Fibroblast of lung (primary cell): Measurements from ENCODE around the gene TESK1. TPM values are rescaled to one million over a fixed set of nuclear protein-coding genes. Genes with fewer than 3 reads are reported as not detected.
"Not testable (repeated sequence)": the region's sequence is repeated elsewhere in the genome, so short reads cannot be mapped to it uniquely, and the experiment has no call there.

Experiments
- DNase-seq, 2 donors: peaks; one replicate each; pipeline versions ENCODE4 v3.0.0 to v3.0.0-alpha.2; 2010; ENCODE audit warnings: low read depth in 2 of 2
- H2AFZ ChIP-seq: 2 replicates; pipeline ENCODE4 v1.5.1; 2012; ENCODE audit warnings: low read length, control low read depth, inconsistent platforms
- H3K27ac ChIP-seq: 2 replicates; pipeline ENCODE4 v1.5.1; 2011; ENCODE audit warnings: low read length, control low read depth; ENCODE audit not compliant: insufficient read depth
- H3K27me3 ChIP-seq: 2 replicates; pipeline ENCODE4 v1.5.1; 2011; ENCODE audit warnings: mild to moderate bottlenecking, low read length; ENCODE audit not compliant: control insufficient read depth, insufficient read depth
- H3K36me3 ChIP-seq: 2 replicates; pipeline ENCODE4 v1.5.1; 2011; ENCODE audit warnings: low read length; ENCODE audit not compliant: control insufficient read depth, insufficient read depth
- H3K4me1 ChIP-seq: 2 replicates; pipeline ENCODE4 v1.5.1; 2011; ENCODE audit warnings: low read length; ENCODE audit not compliant: control insufficient read depth, insufficient read depth; ENCODE audit errors: extremely low read depth
- H3K4me2 ChIP-seq: 2 replicates; pipeline ENCODE4 v1.5.1; 2011; ENCODE audit warnings: low read length, control low read depth; ENCODE audit not compliant: insufficient read depth; ENCODE audit errors: extremely low read depth
- H3K4me3 ChIP-seq, 4 experiments: fragments of 200-600 bp in 1 of 4; sonication (generic) in 1 of 4; replicated peaks in 1 of 4; 2 replicates each; pipeline ENCODE4 v1.5.1; 2011 to 2016; ENCODE audit warnings: low read length in 4 of 4, low read depth in 3 of 4, mild to moderate bottlenecking in 3 of 4, control low read depth in 2 of 4, inconsistent platforms in 1 of 4, mixed read lengths in 1 of 4; ENCODE audit not compliant: insufficient read depth in 1 of 4; ENCODE audit errors: control extremely low read depth in 1 of 4
- H3K79me2 ChIP-seq: 2 replicates; pipeline ENCODE4 v1.5.1; 2012; ENCODE audit warnings: mild to moderate bottlenecking, low read length, inconsistent platforms; ENCODE audit not compliant: control insufficient read depth, insufficient read depth
- H3K9ac ChIP-seq: 2 replicates; pipeline ENCODE4 v1.5.1; 2011; ENCODE audit warnings: mild to moderate bottlenecking, low read length, control low read depth; ENCODE audit not compliant: insufficient read depth
- H3K9me3 ChIP-seq: 2 replicates; pipeline ENCODE4 v1.5.1; 2012; ENCODE audit warnings: low read depth, low read length; ENCODE audit not compliant: control insufficient read depth, insufficient read depth
- H4K20me1 ChIP-seq: 2 replicates; pipeline ENCODE4 v1.5.1; 2011; ENCODE audit warnings: low read length; ENCODE audit not compliant: control insufficient read depth, insufficient read depth; ENCODE audit errors: extremely low read depth
- CTCF ChIP-seq, 2 donors: IDR thresholded peaks in 1 of 2; conservative IDR thresholded peaks in 1 of 2; 1 replicate in 1 of 2; 2 replicates in 1 of 2; pipeline ENCODE4 v1.5.1; 2011 to 2012; ENCODE audit warnings: low read length in 2 of 2, control low read depth in 1 of 2, inconsistent platforms in 1 of 2, low read depth in 1 of 2, mild to moderate bottlenecking in 1 of 2
- EZH2 ChIP-seq: IDR thresholded peaks from 2 replicates; pipeline ENCODE4 v1.5.1; 2012; ENCODE audit warnings: low read length, control low read depth, mild to moderate bottlenecking; ENCODE audit errors: missing control alignments
- polyA plus RNA-seq, 2 donors: library from polyadenylated mRNA; depleted of rRNA in 1 of 2; stranded (reverse) in 1 of 2; unstranded in 1 of 2; fragments of >200 nt; gene quantifications; 2 replicates each; pipeline ENCODE4 v1.2.1, GENCODE V29; 2011 to 2012; ENCODE audit warnings: missing spikeins in 1 of 2
- total RNA-seq: library from RNA; depleted of rRNA; stranded (reverse); fragments of >200 nt; gene quantifications from 2 replicates; pipeline ENCODE4 v1.2.1, GENCODE V29; 2014

TESK1 gene
- total and polyA plus RNA-seq, 2 donors (not counting 1 experiment from before 2014, with no cell fraction given): 9.4 to 12.0 TPM

DNA sequence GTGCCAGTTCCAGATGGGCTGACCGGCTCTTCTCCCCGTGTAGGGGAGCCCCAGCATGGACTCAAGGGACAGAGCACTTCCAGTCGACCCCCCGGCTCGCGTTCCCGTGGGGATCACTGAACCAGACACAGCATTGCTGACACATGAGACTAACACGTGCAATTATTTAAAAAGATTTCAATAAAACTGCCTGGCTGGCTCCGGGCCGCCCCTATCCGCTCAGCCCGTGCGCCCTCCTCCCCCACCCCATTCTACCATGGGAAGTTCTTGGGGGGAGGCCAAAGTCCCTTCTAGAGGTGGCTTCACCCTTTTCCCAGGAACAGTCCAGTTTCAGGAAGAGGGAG, 4.7 kb downstream of the TESK1 start:
- no peak overlapping the region for H3K4me2 ChIP-seq
- no peak for DNase-seq
- H4K20me1 ChIP-seq: no peaks in the 10 kb centered on the region
- peaks cover 8% of the 10 kb centered on the region for H3K79me2 ChIP-seq
- H3K9ac ChIP-seq: no peak overlapping the region
- no peaks in the 10 kb centered on the region for H3K9me3 ChIP-seq
- H3K36me3 ChIP-seq: no peaks in the 10 kb centered on the region
- H3K27ac ChIP-seq: no peak overlapping the region
- peaks cover 6% of the 10 kb centered on the region for H3K4me1 ChIP-seq
- H3K27me3 ChIP-seq: peaks cover 1% of the 10 kb centered on the region
- H3K4me3 ChIP-seq: no peak overlapping the region
- TF ChIP-seq CTCF (conservative IDR thresholded peaks at IDR 0.05 in 1 of 2, IDR thresholded peaks at IDR 0.05 in 1 of 2; ENCODE audit: low read depth in 1 of 2, low read length in 2 of 2): no peak
- TF ChIP-seq EZH2: no peak
- H2AFZ ChIP-seq: no peak overlapping the region

DNA sequence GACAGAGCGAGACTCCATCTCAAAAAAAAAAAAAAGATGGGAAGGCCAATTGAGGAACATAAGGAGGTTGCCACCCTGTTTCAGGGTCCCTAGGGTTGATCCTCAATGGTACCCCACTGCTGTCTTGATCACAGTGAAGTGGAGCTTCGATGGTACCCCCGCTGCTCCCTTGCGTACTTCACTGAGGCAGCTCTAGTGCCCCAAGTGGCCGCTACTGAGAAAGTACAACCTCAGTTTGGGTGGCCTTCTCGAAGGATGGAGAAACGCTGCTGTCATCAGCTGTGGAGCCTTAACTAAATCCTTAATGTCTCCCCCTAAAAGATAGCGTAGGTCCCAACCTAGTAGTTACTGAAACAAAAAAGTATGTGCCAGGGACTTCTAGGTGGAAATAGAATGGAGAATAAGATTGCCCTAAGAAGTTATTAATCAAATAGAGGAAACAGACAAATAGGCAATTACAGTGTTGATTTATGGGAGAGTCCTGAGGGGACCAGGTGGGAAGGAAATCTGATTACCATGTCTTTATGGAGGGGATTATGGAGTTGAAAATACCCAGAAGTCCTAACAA, 6.3 kb downstream of the TESK1 start:
- DNase-seq: peak; percentile 32 to 43
- H3K27me3 ChIP-seq: peaks cover 16% of the 10 kb centered on the region

GRCh38 chr9:35612066-35612465, 7.0 kb downstream of the TESK1 start:
- not testable (repeated sequence) for DNase-seq, H3K9me3 ChIP-seq, H3K27ac ChIP-seq, H3K9ac ChIP-seq, H4K20me1 ChIP-seq, H3K4me1 ChIP-seq, H3K4me2 ChIP-seq, H3K36me3 ChIP-seq, H3K79me2 ChIP-seq, H2AFZ ChIP-seq, H3K4me3 ChIP-seq
- H3K27me3 ChIP-seq: peaks cover 22% of the 10 kb centered on the region

More for the DNA sequence above, 6.3 kb downstream of the TESK1 start:
- peaks cover 4% of the 10 kb centered on the region for H3K4me1 ChIP-seq
- H3K27ac ChIP-seq: no peak overlapping the region
- no peak overlapping the region for H2AFZ ChIP-seq
- H3K4me2 ChIP-seq: no peak overlapping the region
- TF ChIP-seq CTCF (conservative IDR thresholded peaks at IDR 0.05 in 1 of 2, IDR thresholded peaks at IDR 0.05 in 1 of 2; ENCODE audit: low read depth in 1 of 2, low read length in 2 of 2) (peak; percentile 63 to 77), EZH2 (no peak)
- H3K9me3 ChIP-seq: no peaks in the 10 kb centered on the region
- H3K36me3 ChIP-seq: no peaks in the 10 kb centered on the region
- no peak overlapping the region for H3K4me3 ChIP-seq
- H3K9ac ChIP-seq: no peak overlapping the region
- H3K79me2 ChIP-seq: peaks cover 3% of the 10 kb centered on the region
- H4K20me1 ChIP-seq: no peaks in the 10 kb centered on the region
